ENCODE data around the gene HAAO. TPM values are rescaled to one million over a fixed set of nuclear protein-coding genes. Genes with fewer than 3 reads are reported as not detected.

HAAO gene
- 0.07 to 0.18 TPM in 2 of 5 replicates, not detected in the others for total RNA-seq (2022; extraction: Qiagen RNA extraction; ENCODE audit: low read depth)

DNA sequence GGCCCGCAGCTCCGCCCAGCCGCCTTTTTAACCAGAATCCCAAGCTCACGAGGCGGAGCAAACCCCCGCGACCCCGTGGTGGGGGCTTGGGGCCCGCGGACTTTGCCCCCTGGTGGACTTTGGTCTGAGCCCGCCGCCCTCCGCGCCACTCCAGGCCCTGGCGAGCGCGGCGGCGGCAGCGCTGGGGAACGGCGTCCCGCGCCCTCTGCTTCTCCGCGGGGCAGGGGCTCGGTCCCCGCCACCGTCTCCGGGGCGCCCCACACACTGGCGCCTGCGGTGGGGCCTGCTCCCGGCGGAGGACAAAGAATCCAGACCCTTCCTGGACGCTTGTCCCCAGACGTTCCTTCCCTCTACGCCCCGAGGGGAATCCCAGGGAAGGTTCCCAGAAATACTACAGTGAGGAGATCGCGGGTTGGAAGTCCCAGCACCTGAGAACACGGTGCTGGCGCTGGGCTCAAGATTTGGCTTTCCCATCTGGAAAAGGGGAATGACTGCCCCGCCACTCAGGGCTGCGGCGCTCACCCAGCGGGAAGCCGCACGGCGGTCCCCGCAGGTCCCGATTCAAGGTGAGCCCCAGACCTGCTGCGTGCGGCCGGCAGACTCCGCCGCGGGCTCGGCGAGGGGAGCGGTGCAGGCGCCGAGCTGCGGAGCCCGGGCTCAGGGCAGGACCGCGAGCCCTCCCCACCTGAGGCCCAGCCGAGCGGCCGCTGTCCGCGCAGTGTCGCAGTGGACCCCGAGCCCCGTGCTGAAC lies at the start of gene HAAO:
TSS of gene HAAO (minus strand) at position 1 of the 751 bp plus-strand sequence. CDS start 47 bp downstream, outside the sequence.

DNA sequence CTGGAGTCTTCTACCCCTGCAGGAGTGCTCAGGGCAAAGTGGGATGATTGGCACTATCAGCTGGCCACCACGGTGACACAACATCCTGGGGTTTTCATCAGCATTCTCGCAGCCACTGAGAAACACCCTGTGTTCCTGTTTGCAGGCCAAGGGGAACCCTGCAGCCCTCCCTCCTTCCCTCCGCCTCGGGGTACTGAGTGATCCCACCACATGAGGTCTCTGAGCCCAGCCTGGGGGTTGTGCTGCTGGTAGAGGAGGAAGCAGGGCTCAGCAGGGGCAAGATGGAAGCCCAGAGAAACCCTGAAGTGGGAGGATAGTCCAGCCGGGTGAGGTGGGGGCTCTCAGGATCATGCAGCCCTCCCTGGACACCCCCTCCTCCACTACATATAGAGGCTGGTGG lies 28.3 kb downstream of the HAAO start, which contains the start of gene OXER1:
TSS of gene OXER1 (minus strand) at position 40 of the 400 bp plus-strand sequence. CDS start 73 bp downstream, outside the sequence.

Other genes starting within 250 kb of the HAAO start
- 25.8 to 34.5 TPM (median 32.2 TPM) in 5 replicates for gene MTA3, start 224.0 kb downstream of the HAAO start, total RNA-seq (2022; extraction: Qiagen RNA extraction; ENCODE audit: low read depth)
- gene OXER1, start 28.4 kb downstream of the HAAO start, total RNA-seq (2022; extraction: Qiagen RNA extraction; ENCODE audit: low read depth): not detected in 5 replicates